ENCODE measurements around the gene AIFM3. TPM values are rescaled to one million over a fixed set of nuclear protein-coding genes. Genes with fewer than 3 reads are reported as not detected.

AIFM3 gene
- polyA plus RNA-seq, 1 experiment, result 0.28 TPM

DNA sequence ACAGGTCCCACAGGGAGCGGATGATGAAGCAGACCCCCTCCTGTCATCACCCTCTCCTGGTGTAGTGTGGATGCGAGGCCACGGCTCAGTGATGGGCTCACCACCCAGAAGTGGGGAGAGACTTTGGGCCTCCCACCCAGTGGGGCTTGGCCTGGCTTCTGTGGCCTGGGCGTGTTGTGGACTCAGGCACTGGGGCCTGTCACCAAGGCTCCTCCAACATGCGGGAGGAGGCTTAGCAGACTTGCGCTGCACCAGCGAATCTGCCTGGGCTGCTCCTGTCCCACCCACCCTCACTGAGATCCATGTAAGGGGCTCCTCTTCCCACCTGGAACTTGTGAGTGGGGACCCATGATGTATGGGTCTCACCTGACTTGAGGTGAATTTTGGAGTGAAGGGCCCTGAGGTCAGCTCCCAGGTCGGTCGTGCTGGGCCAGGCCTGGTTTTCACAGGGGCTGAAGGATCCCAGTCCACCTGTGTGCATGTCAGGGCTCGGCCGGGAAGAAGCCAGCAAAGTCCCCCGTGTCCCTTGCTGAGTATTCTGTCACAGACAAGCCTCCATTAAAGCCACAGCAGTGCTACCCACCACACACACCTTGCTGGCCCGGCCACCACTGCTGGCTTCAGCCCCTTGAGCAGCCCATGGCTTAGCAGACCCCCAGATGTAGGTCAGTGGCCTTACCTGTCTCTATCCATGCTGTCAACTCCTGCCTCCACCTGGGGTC lies 30.6 kb downstream of the AIFM3 start:
- CTCF ChIA-PET, result interaction anchor here (1.1 kb wide), 1 partner anchor 112 kb away, joined by 4 read pairs; no protein-coding TSS in a partner anchor

DNA sequence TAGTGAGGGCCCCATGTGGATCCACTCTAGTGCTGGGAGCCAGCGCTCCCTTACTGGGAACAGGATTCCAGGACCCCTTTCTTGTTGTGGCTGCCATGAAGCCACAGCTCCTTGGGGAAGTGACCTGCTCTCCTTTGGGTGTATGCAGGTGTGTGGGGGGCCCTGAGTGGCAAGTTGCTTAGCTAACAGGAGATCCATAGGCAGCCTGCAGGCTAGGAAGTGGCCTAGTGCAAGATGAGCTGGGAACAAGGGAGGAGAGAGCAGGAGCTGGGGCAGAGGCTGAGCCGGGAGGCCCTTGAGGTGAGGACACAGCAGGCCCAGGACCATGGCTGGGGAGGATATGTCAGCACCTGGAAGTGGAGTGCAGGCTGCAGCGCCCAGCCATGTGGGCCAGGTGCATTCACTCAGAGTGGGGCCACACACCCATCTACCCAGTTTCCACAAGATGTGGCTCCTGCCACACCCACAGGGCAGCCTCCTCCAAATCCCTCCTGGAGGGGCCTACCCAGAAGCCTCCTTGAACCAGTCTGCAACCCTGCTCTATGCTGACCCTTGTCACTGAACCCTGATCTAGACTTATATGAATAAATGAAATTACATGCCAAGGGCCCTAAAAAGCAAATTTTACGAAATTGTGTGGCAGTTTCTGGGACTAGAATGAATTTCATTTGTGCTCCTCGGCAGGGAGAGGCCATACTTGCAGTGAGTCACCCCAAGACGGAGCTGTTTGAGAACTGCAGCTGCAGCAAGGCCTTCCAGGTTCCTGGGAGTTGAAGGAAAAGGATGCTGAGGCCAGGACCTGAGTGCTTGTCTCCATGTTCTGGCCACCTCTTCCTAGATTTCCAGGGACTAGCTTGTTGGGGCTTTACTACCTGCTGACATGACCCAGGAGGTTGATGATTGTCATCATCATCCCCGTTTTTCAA lies 31.6 kb downstream of the AIFM3 start:
- H3K36me3 ChIP-seq (ENCODE audit: control insufficient read depth, insufficient read depth, low read length), result peaks cover 27% of the 10 kb centered on the region
- CTCF ChIA-PET, result interaction anchor here (0.9 to 2.1 kb wide), 4 partner anchors 11 to 113 kb away, joined by 3 to 5 read pairs (median 4); partner anchors contain the start of gene LZTR1
- TF ChIP-seq, protein P1, sequence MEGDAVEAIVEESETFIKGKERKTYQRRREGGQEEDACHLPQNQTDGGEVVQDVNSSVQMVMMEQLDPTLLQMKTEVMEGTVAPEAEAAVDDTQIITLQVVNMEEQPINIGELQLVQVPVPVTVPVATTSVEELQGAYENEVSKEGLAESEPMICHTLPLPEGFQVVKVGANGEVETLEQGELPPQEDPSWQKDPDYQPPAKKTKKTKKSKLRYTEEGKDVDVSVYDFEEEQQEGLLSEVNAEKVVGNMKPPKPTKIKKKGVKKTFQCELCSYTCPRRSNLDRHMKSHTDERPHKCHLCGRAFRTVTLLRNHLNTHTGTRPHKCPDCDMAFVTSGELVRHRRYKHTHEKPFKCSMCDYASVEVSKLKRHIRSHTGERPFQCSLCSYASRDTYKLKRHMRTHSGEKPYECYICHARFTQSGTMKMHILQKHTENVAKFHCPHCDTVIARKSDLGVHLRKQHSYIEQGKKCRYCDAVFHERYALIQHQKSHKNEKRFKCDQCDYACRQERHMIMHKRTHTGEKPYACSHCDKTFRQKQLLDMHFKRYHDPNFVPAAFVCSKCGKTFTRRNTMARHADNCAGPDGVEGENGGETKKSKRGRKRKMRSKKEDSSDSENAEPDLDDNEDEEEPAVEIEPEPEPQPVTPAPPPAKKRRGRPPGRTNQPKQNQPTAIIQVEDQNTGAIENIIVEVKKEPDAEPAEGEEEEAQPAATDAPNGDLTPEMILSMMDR (IDR thresholded peaks at IDR 0.05; ENCODE audit: insufficient read depth, low read depth, low read length), result no peak

More for the DNA sequence above, 30.6 kb downstream of the AIFM3 start:
- no peak for DNase-seq (ENCODE audit: low read depth)
- TF ChIP-seq, protein P1 (IDR thresholded peaks at IDR 0.05; ENCODE audit: insufficient read depth, low read depth, low read length), result no peak
- POLR2A ChIA-PET, result no interaction called here
- peaks cover 32% of the 10 kb centered on the region for H3K36me3 ChIP-seq (ENCODE audit: control insufficient read depth, insufficient read depth, low read length)
- no peaks in the 10 kb centered on the region for H3K27me3 ChIP-seq (ENCODE audit: control insufficient read depth, insufficient read depth, low read length)
- no peak overlapping the region for H3K4me3 ChIP-seq (ENCODE audit: low read depth, low read length)

DNA sequence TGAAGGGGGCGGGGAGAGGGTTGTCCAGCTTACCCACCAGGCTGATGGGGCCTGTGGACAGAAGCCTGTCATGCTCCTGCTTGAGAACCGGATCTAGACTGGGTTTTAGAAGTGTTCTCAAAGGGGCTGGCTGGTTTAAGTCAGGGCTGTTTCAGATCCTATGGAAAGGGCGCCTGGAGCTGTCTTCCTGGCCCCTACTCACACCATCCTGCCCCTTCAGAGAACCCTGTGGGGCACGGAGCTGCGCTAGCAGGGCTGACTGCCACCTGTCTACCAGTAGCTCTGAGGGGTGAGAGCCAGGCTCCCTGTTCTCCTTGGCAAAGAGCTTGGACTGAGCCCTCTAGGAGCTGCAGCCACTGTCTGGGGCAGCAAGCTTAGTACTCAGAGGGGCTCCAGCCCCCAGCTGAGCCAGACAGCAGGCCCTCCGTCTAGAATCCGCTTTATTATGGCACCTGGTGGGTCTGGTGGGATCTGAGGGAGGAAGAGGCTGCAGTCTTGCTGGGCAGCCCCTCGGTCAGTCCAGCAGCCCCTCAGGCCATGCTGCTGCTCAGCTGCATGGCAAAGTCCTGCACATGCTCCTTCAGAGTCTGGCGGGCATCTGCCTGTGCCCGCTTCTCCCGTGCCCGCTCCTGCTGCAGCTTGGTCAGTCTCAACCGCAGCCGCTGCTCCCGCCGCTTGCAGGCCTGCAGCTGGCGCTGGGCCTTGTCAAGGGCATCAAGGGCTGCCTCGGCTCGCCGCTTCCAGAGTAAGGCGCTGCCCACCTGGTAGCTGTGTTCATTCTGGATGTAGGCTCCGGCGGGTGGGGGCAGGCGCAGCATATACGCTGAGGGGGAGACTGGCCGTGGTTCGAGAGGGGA lies 32.5 kb downstream of the AIFM3 start:
- ChIA-PET POLR2A (no interaction called here), CTCF (interaction anchor here (0.9 to 2.1 kb wide), 3 partner anchors 12 to 39 kb away, joined by 3 to 5 read pairs (median 4); partner anchors contain the start of gene LZTR1)
- Histone ChIP-seq H3K4me3 (ENCODE audit: low read depth, low read length) (no peak overlapping the region), H3K36me3 (ENCODE audit: control insufficient read depth, insufficient read depth, low read length) (peaks cover 23% of the 10 kb centered on the region), H3K27me3 (ENCODE audit: control insufficient read depth, insufficient read depth, low read length) (no peaks in the 10 kb centered on the region)
- TF ChIP-seq, protein P1 (IDR thresholded peaks at IDR 0.05; ENCODE audit: insufficient read depth, low read depth, low read length), result no peak
- DNase-seq (ENCODE audit: low read depth), result no peak

More for the DNA sequence above, 31.6 kb downstream of the AIFM3 start:
- DNase-seq (ENCODE audit: low read depth), result no peak
- Histone ChIP-seq H3K4me3 (ENCODE audit: low read depth, low read length) (no peak overlapping the region), H3K27me3 (ENCODE audit: control insufficient read depth, insufficient read depth, low read length) (no peaks in the 10 kb centered on the region)
- POLR2A ChIA-PET, result no interaction called here

DNA sequence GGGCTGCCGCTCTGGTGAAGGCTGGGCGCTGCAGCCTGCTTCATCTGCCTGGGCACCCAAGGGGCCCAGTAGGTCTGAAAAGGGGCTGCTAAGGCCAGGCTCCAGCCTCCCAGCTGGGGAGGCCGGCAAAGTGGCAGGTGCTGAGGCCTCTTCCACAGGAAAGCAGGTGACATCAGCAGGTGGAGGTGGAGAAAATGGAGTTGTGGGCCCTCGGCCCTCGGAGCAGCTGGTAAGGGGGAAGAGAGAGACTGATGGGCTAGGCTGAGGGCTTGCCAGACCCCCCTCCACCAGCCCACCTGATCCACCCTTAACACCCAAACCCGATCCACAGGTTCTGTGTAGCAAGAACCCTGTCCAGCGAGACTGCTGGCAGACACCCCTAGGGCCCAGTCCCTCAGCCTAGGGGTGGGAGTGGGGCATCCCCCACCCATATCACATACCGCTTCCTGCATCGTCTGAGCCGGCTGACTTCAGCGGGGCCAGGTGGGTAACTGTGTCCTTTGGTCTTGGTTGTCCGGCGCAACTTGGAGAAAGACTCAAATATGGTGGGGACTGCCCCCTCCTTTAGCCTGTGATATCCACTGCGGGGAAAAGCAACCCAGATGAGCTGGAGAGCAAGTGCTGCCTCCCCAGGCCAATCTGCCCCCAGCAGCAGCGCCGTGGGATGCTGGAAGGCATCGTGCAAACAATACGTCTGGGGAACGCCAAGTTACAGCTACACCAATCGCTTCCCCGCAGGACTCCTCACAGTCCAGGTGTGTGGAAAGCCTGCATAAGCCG lies 33.3 kb downstream of the AIFM3 start:
- ChIA-PET CTCF (interaction anchor here (0.9 to 2.1 kb wide), 4 partner anchors 10 to 114 kb away, joined by 3 to 5 read pairs (median 4); partner anchors contain the start of gene LZTR1), POLR2A (no interaction called here)
- H3K27me3 ChIP-seq (ENCODE audit: control insufficient read depth, insufficient read depth, low read length), result no peaks in the 10 kb centered on the region
- H3K36me3 ChIP-seq (ENCODE audit: control insufficient read depth, insufficient read depth, low read length), result peaks cover 22% of the 10 kb centered on the region
- no peak for DNase-seq (ENCODE audit: low read depth)
- TF ChIP-seq, protein P1 (IDR thresholded peaks at IDR 0.05; ENCODE audit: insufficient read depth, low read depth, low read length), result 0 out of 2 replicates have a peak, but pooled peaks have one; percentile 8
- H3K4me3 ChIP-seq (ENCODE audit: low read depth, low read length), result peak overlapping the region; percentile 71
